Inflammatory macrophage treated with lipopolysaccharide for 1 hour (primary cell): ENCODE data around the gene MARCHF9.
"Not testable (repeated sequence)": the region's sequence is repeated elsewhere in the genome, so short reads cannot be mapped to it uniquely, and the experiment has no call there.

Source experiments
- DNase-seq, 2 donors: peaks; one replicate each; pipeline ENCODE4 v3.0.0-alpha.2; 2020 to 2022

The MARCHF9 gene

GRCh38 chr12:57754411-57755193, at the start of gene MARCHF9:
Gene MARCHF9 (plus strand): TSS chr12:57755103. CDS start chr12:57755529, 426 bp downstream.
- DNase-seq = no peak

- no peak for DNase-seq
Measured at GRCh38 chr12:57707250-57707649, 47.7 kb upstream of the MARCHF9 start.

GRCh38 chr12:57708296-57708695, 46.6 kb upstream of the MARCHF9 start:
- no peak for DNase-seq

- DNase-seq = no peak
Measured at GRCh38 chr12:57712701-57713100, 42.2 kb upstream of the MARCHF9 start.

- no peak for DNase-seq
Measured at GRCh38 chr12:57713209-57713608, 41.7 kb upstream of the MARCHF9 start.

GRCh38 chr12:57715036-57715748, 39.7 kb upstream of the MARCHF9 start:
- DNase-seq = not testable (repeated sequence)

GRCh38 chr12:57715786-57716185, 39.1 kb upstream of the MARCHF9 start:
- DNase-seq = no peak

- no peak for DNase-seq
Measured at GRCh38 chr12:57716305-57716704, 38.6 kb upstream of the MARCHF9 start.

- DNase-seq = no peak
Measured at GRCh38 chr12:57717131-57717530, 37.8 kb upstream of the MARCHF9 start.

- DNase-seq = no peak
Measured at GRCh38 chr12:57717846-57718640, 36.9 kb upstream of the MARCHF9 start.

GRCh38 chr12:57718641-57719528, 36.0 kb upstream of the MARCHF9 start:
- DNase-seq = no peak

GRCh38 chr12:57719777-57720605, 34.9 kb upstream of the MARCHF9 start:
- DNase-seq = no peak

- no peak for DNase-seq
Measured at GRCh38 chr12:57720606-57721595, 34.0 kb upstream of the MARCHF9 start.

- not testable (repeated sequence) for DNase-seq
Measured at GRCh38 chr12:57721846-57722608, 32.9 kb upstream of the MARCHF9 start.

- DNase-seq = no peak
Measured at GRCh38 chr12:57722716-57723629, 31.9 kb upstream of the MARCHF9 start.

GRCh38 chr12:57723630-57723962, 31.3 kb upstream of the MARCHF9 start:
- DNase-seq = no peak

- DNase-seq = no peak
Measured at GRCh38 chr12:57724003-57724935, 30.6 kb upstream of the MARCHF9 start.
